ENCODE results near the gene ERBB2. TPM values are rescaled to one million over a fixed set of nuclear protein-coding genes. Genes with fewer than 3 reads are reported as not detected.

ERBB2 gene
- total RNA-seq, 1 experiment from 2014 or later = 216 TPM

GRCh38 chr17:39776252-39776651 is 76.4 kb downstream of the ERBB2 start:
- Histone ChIP-seq H2BK15ac (ENCODE audit: low read depth, low read length) (no peak overlapping the region), H4K91ac (ENCODE audit: insufficient read length, low read depth, low read length) (no peak overlapping the region), H3K23me2 (ENCODE audit: insufficient read length, low read depth, low read length, poor library complexity, severe bottlenecking) (no peaks in the 10 kb centered on the region), H2BK20ac (ENCODE audit: low read depth, low read length, poor library complexity, severe bottlenecking) (no peak overlapping the region), H3K9me3 (ENCODE audit: control insufficient read depth, low read depth, low read length) (no peaks in the 10 kb centered on the region), H3K4me1 (ENCODE audit: insufficient read depth, low read length) (no peaks in the 10 kb centered on the region), H4K8ac (replicated peaks; ENCODE audit: insufficient read length, low read depth, low read length) (no peak overlapping the region), H3K14ac (ENCODE audit: insufficient read depth, low read length) (no peak overlapping the region), H3K18ac (ENCODE audit: insufficient read length, low read depth, low read length) (no peak overlapping the region), H4K20me1 (ENCODE audit: control insufficient read depth, insufficient read depth, insufficient read length) (no peaks in the 10 kb centered on the region), H4K5ac (ENCODE audit: insufficient read length, low read depth, low read length) (no peak overlapping the region), H3K79me2 (ENCODE audit: insufficient read depth, low read length) (no peaks in the 10 kb centered on the region), H2BK120ac (ENCODE audit: low read depth, low read length, poor library complexity, severe bottlenecking) (no peak overlapping the region), H3T11ph (ENCODE audit: low read length) (no peak overlapping the region), H3K56ac (ENCODE audit: insufficient read length, low read depth, low read length) (no peak overlapping the region), H3K27me3 (ENCODE audit: insufficient read depth, low read length) (no peaks in the 10 kb centered on the region), H2AFZ (ENCODE audit: low read length) (no peak overlapping the region), H3K9ac (ENCODE audit: extremely low read depth, insufficient read length, low read length) (no peak overlapping the region), H2BK12ac (ENCODE audit: insufficient read length, low read depth, low read length) (no peak overlapping the region), H2AK5ac (ENCODE audit: insufficient read length, low read length) (no peak overlapping the region), H3K4me2 (ENCODE audit: insufficient read depth, insufficient read length, low read length) (no peak overlapping the region), H3K4ac (ENCODE audit: low read depth, low read length) (no peak overlapping the region), H2BK5ac (ENCODE audit: insufficient read length, low read length) (no peak overlapping the region), H3K23ac (ENCODE audit: insufficient read length, low read depth, low read length) (no peak overlapping the region), H3K79me1 (ENCODE audit: insufficient read depth, low read depth, low read length, poor library complexity, severe bottlenecking) (no peaks in the 10 kb centered on the region), H3K27ac (ENCODE audit: insufficient read length, low read depth, low read length) (no peak overlapping the region)
- no peaks in the 10 kb centered on the region for H3K9me3 Mint-ChIP-seq
- no peak overlapping the region for H3K27ac Mint-ChIP-seq
- DNase-seq = no peak
- H3K4me3 Mint-ChIP-seq = no peak overlapping the region
- H3K4me1 Mint-ChIP-seq = peaks cover 7 to 13% of the 10 kb centered on the region in 2 experiments
- TF ChIP-seq, protein P1, sequence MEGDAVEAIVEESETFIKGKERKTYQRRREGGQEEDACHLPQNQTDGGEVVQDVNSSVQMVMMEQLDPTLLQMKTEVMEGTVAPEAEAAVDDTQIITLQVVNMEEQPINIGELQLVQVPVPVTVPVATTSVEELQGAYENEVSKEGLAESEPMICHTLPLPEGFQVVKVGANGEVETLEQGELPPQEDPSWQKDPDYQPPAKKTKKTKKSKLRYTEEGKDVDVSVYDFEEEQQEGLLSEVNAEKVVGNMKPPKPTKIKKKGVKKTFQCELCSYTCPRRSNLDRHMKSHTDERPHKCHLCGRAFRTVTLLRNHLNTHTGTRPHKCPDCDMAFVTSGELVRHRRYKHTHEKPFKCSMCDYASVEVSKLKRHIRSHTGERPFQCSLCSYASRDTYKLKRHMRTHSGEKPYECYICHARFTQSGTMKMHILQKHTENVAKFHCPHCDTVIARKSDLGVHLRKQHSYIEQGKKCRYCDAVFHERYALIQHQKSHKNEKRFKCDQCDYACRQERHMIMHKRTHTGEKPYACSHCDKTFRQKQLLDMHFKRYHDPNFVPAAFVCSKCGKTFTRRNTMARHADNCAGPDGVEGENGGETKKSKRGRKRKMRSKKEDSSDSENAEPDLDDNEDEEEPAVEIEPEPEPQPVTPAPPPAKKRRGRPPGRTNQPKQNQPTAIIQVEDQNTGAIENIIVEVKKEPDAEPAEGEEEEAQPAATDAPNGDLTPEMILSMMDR (conservative IDR thresholded peaks at IDR 0.05) = no peak
- H3K36me3 Mint-ChIP-seq (ENCODE audit: insufficient read depth in 1 of 3, low read depth in 3 of 3) = no peaks in the 10 kb centered on the region
- no peaks in the 10 kb centered on the region for H3K27me3 Mint-ChIP-seq (ENCODE audit: low read depth)
